HG03280 (cell line): Measurements from ENCODE around the gene CDY1.
"Not testable (repeated sequence)": the region's sequence is repeated elsewhere in the genome, so short reads cannot be mapped to it uniquely, and the experiment has no call there.

Experiments used
- ATAC-seq: cut with Tn5 transposase; IDR thresholded peaks from one replicate; pipeline ENCODE4 v1.9.1; 2021; ENCODE audit warnings: mild to moderate bottlenecking, moderate library complexity; ENCODE audit not compliant: unreplicated experiment

CDY1 gene, protein sequence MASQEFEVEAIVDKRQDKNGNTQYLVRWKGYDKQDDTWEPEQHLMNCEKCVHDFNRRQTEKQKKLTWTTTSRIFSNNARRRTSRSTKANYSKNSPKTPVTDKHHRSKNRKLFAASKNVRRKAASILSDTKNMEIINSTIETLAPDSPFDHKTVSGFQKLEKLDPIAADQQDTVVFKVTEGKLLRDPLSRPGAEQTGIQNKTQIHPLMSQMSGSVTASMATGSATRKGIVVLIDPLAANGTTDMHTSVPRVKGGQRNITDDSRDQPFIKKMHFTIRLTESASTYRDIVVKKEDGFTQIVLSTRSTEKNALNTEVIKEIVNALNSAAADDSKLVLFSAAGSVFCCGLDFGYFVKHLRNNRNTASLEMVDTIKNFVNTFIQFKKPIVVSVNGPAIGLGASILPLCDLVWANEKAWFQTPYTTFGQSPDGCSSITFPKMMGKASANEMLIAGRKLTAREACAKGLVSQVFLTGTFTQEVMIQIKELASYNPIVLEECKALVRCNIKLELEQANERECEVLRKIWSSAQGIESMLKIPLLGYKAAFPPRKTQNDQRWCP

DNA sequence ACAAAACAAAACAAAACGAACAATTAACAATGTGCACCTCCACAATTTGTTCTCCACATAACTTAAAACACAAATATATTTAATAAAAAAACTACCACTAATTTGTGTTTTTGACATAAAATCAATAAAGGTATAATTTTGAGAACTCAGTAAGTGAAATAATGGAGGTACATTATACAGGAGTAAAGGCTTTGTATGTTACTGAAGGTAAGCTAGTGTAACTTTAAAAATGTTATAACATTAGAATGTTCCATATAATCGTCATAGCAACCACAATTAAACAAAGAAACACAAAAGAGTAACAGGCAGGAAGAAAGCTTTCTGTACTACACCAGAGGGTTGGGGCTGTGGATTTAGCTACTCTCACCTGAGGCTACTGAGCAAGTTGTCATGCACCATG lies at the start of gene CDY1:
Gene CDY1 (plus strand): TSS at position 301 of the 400 bp plus-strand sequence. CDS start 326 bp downstream, outside the sequence.
- ATAC-seq = not testable (repeated sequence)

DNA sequence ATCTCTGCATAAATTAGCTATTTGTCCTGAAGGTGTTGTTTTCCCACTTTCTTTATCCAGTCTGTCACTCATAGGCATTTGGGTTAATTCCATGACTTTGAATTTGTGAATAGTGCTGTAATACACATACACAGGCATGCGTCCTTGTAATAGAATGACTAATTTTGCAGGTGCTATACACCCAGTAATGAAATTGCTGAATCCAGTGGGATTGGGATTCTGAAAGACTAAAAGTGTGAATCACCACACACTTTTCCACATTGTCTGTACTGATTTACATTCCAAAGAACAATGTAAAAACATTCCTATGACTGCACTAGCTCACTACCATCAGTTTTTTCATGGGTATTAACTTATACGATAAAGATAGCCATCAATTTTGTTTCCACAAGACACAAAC lies 28.6 kb upstream of the CDY1 start:
- not testable (repeated sequence) for ATAC-seq

DNA sequence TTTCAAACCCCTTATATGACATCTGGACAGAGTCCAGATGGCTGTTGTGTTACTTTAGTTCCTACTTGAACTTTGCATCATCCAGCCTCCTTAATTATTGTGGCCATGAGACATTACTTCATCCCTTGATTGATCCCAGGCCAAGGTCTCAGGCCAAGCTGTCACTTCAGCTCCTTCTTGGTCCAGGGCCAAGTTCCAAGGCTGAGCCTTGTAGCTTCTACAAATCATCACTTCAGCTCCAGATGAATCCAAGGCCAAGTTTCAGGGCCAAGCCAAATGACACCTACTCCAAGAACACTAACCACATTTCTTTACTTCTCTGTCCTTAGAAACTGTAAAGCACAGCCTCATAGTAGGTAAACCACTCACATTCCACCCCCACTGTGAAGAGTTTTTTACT lies 1.7 kb upstream of the CDY1 start:
- not testable (repeated sequence) for ATAC-seq

DNA sequence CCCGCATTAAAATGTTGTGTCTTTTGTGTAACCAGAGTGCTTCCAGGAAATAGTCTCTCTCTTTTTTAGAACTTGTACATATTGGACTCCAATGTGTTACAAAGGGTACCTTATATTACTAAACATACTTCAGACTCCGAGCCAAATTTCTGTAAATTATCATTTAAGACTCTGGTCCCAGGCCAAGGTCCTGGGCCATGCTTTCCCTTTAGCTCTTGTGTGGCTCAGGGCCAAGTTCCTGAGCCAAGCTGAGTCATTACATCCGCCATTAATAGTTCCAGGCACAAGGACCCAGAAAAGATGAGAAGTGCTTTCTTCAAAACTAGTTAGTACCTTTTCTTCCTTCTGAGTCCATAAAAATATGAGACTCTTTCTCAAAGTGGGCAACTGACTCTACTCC lies 4.6 kb downstream of the CDY1 start:
- ATAC-seq = not testable (repeated sequence)

DNA sequence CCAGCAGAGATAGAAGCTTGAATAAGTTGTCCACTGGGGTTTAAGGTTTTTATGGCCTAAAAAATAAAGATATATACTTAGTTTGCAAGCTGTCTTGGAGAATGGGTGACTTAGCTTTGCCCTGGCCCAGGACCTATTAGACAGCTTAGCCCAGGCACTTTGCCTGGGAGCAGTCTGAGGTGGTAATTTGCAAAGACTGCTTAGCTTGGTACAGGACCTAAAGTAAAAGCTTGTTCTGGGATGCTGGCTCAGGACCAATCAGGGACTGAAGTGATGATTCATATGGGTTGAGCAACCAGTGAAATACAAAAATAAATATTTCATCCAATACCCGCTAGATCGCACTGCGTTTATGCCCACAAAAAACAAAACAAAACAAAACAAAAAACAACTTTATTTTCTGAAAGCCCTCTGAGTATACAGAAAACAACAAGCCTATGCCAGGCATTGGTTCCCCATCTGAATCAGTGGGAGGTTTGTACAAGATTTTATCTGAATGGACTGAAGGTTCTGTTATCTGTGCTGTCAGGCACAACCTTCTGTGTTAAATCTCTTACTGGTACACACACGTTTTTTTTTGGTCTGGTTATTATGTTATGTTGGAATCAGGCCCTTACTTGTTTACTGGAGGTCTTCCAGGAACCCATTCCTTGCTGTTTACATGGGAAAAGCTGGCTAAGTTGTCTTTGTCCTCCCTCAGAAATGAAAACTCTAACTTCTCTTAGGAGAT lies 8.6 kb downstream of the CDY1 start:
- ATAC-seq = not testable (repeated sequence)

DNA sequence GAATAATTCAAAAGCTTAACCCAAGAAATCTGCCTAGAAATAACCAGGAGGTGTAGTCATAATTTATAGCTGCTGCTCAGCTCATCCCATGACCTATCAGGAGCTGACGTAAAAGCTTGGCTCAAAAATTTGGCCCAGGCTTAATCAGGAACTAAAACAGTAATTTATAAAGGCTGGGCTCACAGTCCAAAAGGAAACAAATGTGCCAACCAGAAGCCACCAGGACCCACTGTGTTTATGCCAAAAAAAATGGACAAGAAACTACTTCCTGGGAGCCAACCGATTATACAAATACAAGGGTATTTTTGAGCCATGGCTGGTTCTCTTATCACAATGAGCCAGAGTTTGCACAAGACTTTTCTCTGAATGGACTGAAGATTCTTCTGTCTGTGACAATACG lies 17.9 kb downstream of the CDY1 start:
- ATAC-seq = not testable (repeated sequence)

DNA sequence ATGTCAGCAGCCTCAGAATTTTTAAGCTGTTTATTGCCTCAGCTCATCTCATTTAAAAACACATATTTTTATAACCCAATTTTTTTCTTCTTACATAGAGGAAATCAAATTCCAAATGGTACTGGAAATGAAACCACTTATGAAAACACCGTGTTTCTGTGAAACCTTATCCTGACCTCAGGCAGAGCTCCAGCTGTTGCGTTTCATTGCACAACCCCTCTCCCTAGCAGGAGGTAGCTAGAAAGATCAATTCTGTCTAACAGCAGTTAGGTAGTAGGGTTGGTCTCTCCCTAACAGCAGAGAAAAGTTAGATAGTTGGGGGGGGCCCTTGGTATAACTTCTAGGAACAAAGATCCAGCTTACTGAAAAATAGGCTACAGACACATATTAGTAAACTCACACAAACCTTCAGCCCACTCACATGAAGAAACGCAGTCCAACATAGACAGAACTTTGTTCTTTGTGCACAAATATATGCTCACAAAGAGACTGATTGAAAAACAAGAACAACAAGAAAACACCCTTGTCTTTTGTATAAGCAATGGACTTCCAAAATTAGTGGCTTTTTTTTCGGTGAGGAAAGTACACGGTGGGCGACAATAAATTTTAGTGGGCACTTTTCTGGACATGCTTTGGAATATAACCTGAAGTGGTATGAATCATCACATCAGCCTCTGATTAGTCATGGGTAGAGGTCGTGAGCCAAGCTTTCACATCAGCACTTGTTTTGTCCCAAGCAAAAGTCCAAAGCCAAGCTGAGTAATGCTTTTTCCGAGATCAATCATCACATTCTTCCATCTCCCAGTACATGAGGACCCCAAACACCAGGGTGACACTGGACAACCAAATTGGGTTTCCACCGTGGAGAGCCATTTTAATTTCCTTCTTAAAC lies 21.4 kb downstream of the CDY1 start:
- ATAC-seq = not testable (repeated sequence)
